ENCODE measurements around the gene ATP9B. TPM values are rescaled to one million over a fixed set of nuclear protein-coding genes. Genes with fewer than 3 reads are reported as not detected.

ATP9B gene
- total RNA-seq, 4 donors from 2014 or later: 26.0 to 37.4 (median 30.5) TPM

GRCh38 chr18:79427368-79428225 is 358.4 kb downstream of the ATP9B start:
- Histone ChIP-seq H3K4me1 (peaks cover 8 to 37% (median 32%) of the 10 kb centered on the region in 4 donors), H3K27ac (replicated peaks in 1 of 4) (no peak overlapping the region), H3K4me3 (no peak overlapping the region), H3K9me3 (no peaks in the 10 kb centered on the region), H3K27me3 (no peaks in the 10 kb centered on the region), H3K36me3 (peaks cover 0 to 13% (median 7%) of the 10 kb centered on the region in 4 donors)
- no peak for TF ChIP-seq POLR2AphosphoS5 (IDR thresholded peaks at IDR 0.05)
- TF ChIP-seq EP300 (IDR thresholded peaks at IDR 0.05): no peak
- no peak for TF ChIP-seq POLR2A (IDR thresholded peaks at IDR 0.05; ENCODE audit: low read depth)
- no peak for TF ChIP-seq CTCF (IDR thresholded peaks at IDR 0.05)
- intact Hi-C loops (cut with DNase I): no loop called here
- WGBS: 76% methylated on average over 24 of the region's 29 CpGs
- no peak for DNase-seq (ENCODE audit: extremely low spot score)

Other genes with a start within 250 kb of the ATP9B start
- not detected for gene SALL3, start 89.6 kb upstream of the ATP9B start, total RNA-seq